ENCODE data around the gene PSMB7.

The PSMB7 gene

GRCh38 chr9:124361128-124361527 is 54.1 kb downstream of the PSMB7 start:
- Histone ChIP-seq H3K4me1 (ENCODE audit: control insufficient read depth, low read length) (no peaks in the 10 kb centered on the region), H3K4me2 (ENCODE audit: low read length) (no peak overlapping the region), H3K27ac (ENCODE audit: low read depth, low read length) (no peak overlapping the region), H3K27me3 (ENCODE audit: control insufficient read depth, low read length) (no peaks in the 10 kb centered on the region), H3F3A (ENCODE audit: control insufficient read depth, insufficient read depth) (no peaks in the 10 kb centered on the region), H3K79me2 (ENCODE audit: control insufficient read depth, low read length) (peaks cover 63% of the 10 kb centered on the region), H4K20me1 (ENCODE audit: control insufficient read depth, insufficient read depth, low read depth, low read length) (no peaks in the 10 kb centered on the region; the same call in 1 of the 2 replicates), H3K4me3 (ENCODE audit: low read length) (no peak overlapping the region), H3K9me2 (replicated peaks; ENCODE audit: control insufficient read depth, low read length) (no peaks in the 10 kb centered on the region), H3K36me3 (ENCODE audit: control insufficient read depth, low read length) (peaks cover 5% of the 10 kb centered on the region), H3K9me3 (ENCODE audit: control insufficient read depth, insufficient read depth, low read length) (no peaks in the 10 kb centered on the region)
- TF ChIP-seq EZH2phosphoT487 (IDR thresholded peaks at IDR 0.05; ENCODE audit: borderline replicate concordance, low read length) (no peak), CTCF (IDR thresholded peaks at IDR 0.05; ENCODE audit: low read depth, low read length, poor library complexity, severe bottlenecking) (no peak)

- Histone ChIP-seq H3K4me2 (ENCODE audit: low read length) (no peak overlapping the region), H3K9me2 (replicated peaks; ENCODE audit: control insufficient read depth, low read length) (no peaks in the 10 kb centered on the region), H3F3A (ENCODE audit: control insufficient read depth, insufficient read depth) (no peaks in the 10 kb centered on the region), H3K9me3 (ENCODE audit: control insufficient read depth, insufficient read depth, low read length) (no peaks in the 10 kb centered on the region), H3K27me3 (ENCODE audit: control insufficient read depth, low read length) (no peaks in the 10 kb centered on the region), H3K27ac (ENCODE audit: low read depth, low read length) (no peak overlapping the region), H3K4me3 (ENCODE audit: low read length) (no peak overlapping the region), H3K79me2 (ENCODE audit: control insufficient read depth, low read length) (peaks cover 59% of the 10 kb centered on the region), H3K4me1 (ENCODE audit: control insufficient read depth, low read length) (no peaks in the 10 kb centered on the region), H3K36me3 (ENCODE audit: control insufficient read depth, low read length) (peaks cover 8% of the 10 kb centered on the region), H4K20me1 (ENCODE audit: control insufficient read depth, insufficient read depth, low read depth, low read length) (no peaks in the 10 kb centered on the region; the same call in 1 of the 2 replicates)
- TF ChIP-seq CTCF (IDR thresholded peaks at IDR 0.05; ENCODE audit: low read depth, low read length, poor library complexity, severe bottlenecking) (no peak), EZH2phosphoT487 (IDR thresholded peaks at IDR 0.05; ENCODE audit: borderline replicate concordance, low read length) (no peak)
Measured at GRCh38 chr9:124359855-124360678, 55.2 kb downstream of the PSMB7 start.

- no peaks in the 10 kb centered on the region for H3K27me3 ChIP-seq (ENCODE audit: control insufficient read depth, low read length)
- H4K20me1 ChIP-seq (ENCODE audit: control insufficient read depth, insufficient read depth, low read depth, low read length) = no peaks in the 10 kb centered on the region; the same call in 1 of the 2 replicates
- H3K4me1 ChIP-seq (ENCODE audit: control insufficient read depth, low read length) = no peaks in the 10 kb centered on the region
- TF ChIP-seq EZH2phosphoT487 (IDR thresholded peaks at IDR 0.05; ENCODE audit: borderline replicate concordance, low read length) (no peak), CTCF (IDR thresholded peaks at IDR 0.05; ENCODE audit: low read depth, low read length, poor library complexity, severe bottlenecking) (no peak)
- H3K9me3 ChIP-seq (ENCODE audit: control insufficient read depth, insufficient read depth, low read length) = no peaks in the 10 kb centered on the region
- peaks cover 9% of the 10 kb centered on the region for H3K36me3 ChIP-seq (ENCODE audit: control insufficient read depth, low read length)
- H3K27ac ChIP-seq (ENCODE audit: low read depth, low read length) = no peak overlapping the region
- no peaks in the 10 kb centered on the region for H3F3A ChIP-seq (ENCODE audit: control insufficient read depth, insufficient read depth)
- no peak overlapping the region for H3K4me3 ChIP-seq (ENCODE audit: low read length)
- no peak overlapping the region for H3K4me2 ChIP-seq (ENCODE audit: low read length)
- peaks cover 56% of the 10 kb centered on the region for H3K79me2 ChIP-seq (ENCODE audit: control insufficient read depth, low read length)
- no peaks in the 10 kb centered on the region for H3K9me2 ChIP-seq (replicated peaks; ENCODE audit: control insufficient read depth, low read length)
Measured at GRCh38 chr9:124359426-124359825, 55.8 kb downstream of the PSMB7 start.

All from DOHH2 (cell line).